ENCODE data around the gene FHAD1.

GRCh38 chr1:15277447-15277838 is 30.4 kb downstream of the FHAD1 start:
- TF ChIP-seq CTCF (conservative IDR thresholded peaks at IDR 0.05; ENCODE audit: low read length) (no peak), EZH2phosphoT487 (IDR thresholded peaks at IDR 0.05; ENCODE audit: borderline replicate concordance, low read depth, low read length) (no peak)
